ENCODE measurements around the gene KDM1B.
"Not testable (repeated sequence)": the region's sequence is repeated elsewhere in the genome, so short reads cannot be mapped to it uniquely, and the experiment has no call there.

The KDM1B gene

DNA sequence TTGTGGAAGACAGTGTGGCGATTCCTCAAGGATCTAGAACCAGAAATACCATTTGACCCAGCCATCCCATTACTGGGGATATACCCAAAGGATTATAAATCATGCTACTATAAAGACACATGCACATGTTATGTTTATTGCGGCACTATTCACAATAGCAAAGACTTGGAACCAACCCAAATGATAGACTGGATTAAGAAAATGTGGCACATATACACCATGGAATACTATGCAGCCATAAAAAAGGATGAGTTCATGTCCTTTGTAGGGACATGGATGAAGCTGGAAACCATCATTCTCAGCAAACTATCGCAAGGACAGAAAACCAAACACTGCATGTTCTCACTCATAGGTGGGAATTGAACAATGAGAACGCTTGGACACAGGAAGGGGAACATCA is 78.5 kb downstream of the KDM1B start:
- TF ChIP-seq ZNF8 (CRISPR knock-in tag; IDR thresholded peaks at IDR 0.05): 0 out of 2 replicates have a peak, but pooled peaks have one; percentile 27
- ATAC-seq: not testable (repeated sequence)

- TF ChIP-seq, protein P1, sequence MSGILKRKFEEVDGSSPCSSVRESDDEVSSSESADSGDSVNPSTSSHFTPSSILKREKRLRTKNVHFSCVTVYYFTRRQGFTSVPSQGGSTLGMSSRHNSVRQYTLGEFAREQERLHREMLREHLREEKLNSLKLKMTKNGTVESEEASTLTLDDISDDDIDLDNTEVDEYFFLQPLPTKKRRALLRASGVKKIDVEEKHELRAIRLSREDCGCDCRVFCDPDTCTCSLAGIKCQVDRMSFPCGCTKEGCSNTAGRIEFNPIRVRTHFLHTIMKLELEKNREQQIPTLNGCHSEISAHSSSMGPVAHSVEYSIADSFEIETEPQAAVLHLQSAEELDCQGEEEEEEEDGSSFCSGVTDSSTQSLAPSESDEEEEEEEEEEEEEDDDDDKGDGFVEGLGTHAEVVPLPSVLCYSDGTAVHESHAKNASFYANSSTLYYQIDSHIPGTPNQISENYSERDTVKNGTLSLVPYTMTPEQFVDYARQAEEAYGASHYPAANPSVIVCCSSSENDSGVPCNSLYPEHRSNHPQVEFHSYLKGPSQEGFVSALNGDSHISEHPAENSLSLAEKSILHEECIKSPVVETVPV (CRISPR knock-in tag; IDR thresholded peaks at IDR 0.05): no peak
- no peak for TF ChIP-seq CSDC2 (CRISPR knock-in tag; IDR thresholded peaks at IDR 0.05)
- no peak for TF ChIP-seq SNAI2 (CRISPR knock-in tag; IDR thresholded peaks at IDR 0.05)
Observed at GRCh38 chr6:18234564-18234963, 79.3 kb downstream of the KDM1B start.

DNA sequence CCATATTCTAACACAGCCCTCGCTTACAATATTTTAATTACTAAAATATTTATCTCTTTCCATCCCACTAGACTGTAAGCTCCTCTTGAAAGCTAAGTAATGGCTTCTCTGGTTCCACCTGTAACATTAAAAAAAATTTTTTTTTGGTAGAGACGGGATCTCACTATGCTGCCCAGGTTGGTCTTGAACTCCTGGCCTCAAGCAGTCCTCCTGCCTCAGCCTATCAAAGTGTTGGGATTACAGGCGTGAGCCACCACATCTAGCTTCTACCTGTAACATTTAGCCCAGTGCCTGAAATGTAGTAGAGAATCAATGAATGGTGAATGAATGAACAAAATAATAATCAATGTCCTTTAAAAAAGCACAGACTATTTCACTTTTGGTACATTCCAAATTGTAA is 80.3 kb downstream of the KDM1B start:
- ATAC-seq: no peak
- TF ChIP-seq RARB (CRISPR knock-in tag; IDR thresholded peaks at IDR 0.05) (no peak), ESRRG (CRISPR knock-in tag; IDR thresholded peaks at IDR 0.05) (no peak), ZNF8 (CRISPR knock-in tag; IDR thresholded peaks at IDR 0.05) (no peak), PPARA (CRISPR knock-in tag; IDR thresholded peaks at IDR 0.05; ENCODE audit: borderline replicate concordance) (no peak), CSDC2 (CRISPR knock-in tag; IDR thresholded peaks at IDR 0.05) (no peak), SNAI2 (CRISPR knock-in tag; IDR thresholded peaks at IDR 0.05) (no peak), GLIS3 (CRISPR knock-in tag; IDR thresholded peaks at IDR 0.05) (no peak), BACH2 (CRISPR knock-in tag; IDR thresholded peaks at IDR 0.05; ENCODE audit: borderline replicate concordance) (no peak), PATZ1 (CRISPR knock-in tag; IDR thresholded peaks at IDR 0.05; ENCODE audit: borderline replicate concordance) (no peak), TCF4 (CRISPR knock-in tag; IDR thresholded peaks at IDR 0.05; ENCODE audit: borderline replicate concordance) (no peak), ZFP30 (CRISPR knock-in tag; IDR thresholded peaks at IDR 0.05) (no peak), OSR1 (CRISPR knock-in tag; IDR thresholded peaks at IDR 0.05) (no peak), ZFP3 (CRISPR knock-in tag; IDR thresholded peaks at IDR 0.05) (no peak), ZNF565 (CRISPR knock-in tag; conservative IDR thresholded peaks at IDR 0.05; ENCODE audit: low read depth) (no peak), ARNTL (CRISPR knock-in tag; IDR thresholded peaks at IDR 0.05; ENCODE audit: borderline replicate concordance, low read depth) (no peak)
- TF ChIP-seq, protein P2, sequence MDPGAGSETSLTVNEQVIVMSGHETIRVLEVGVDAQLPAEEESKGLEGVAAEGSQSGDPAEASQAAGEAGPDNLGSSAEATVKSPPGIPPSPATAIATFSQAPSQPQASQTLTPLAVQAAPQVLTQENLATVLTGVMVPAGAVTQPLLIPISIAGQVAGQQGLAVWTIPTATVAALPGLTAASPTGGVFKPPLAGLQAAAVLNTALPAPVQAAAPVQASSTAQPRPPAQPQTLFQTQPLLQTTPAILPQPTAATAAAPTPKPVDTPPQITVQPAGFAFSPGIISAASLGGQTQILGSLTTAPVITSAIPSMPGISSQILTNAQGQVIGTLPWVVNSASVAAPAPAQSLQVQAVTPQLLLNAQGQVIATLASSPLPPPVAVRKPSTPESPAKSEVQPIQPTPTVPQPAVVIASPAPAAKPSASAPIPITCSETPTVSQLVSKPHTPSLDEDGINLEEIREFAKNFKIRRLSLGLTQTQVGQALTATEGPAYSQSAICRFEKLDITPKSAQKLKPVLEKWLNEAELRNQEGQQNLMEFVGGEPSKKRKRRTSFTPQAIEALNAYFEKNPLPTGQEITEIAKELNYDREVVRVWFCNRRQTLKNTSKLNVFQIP (CRISPR knock-in tag; IDR thresholded peaks at IDR 0.05; ENCODE audit: borderline replicate concordance, low read depth): no peak
- TF ChIP-seq, protein P1 (CRISPR knock-in tag; IDR thresholded peaks at IDR 0.05): no peak

More at GRCh38 chr6:18234564-18234963, 79.3 kb downstream of the KDM1B start:
- no peak for ATAC-seq

GRCh38 chr6:18237167-18237566 is 81.9 kb downstream of the KDM1B start:
- ATAC-seq: no peak
- TF ChIP-seq PATZ1 (CRISPR knock-in tag; IDR thresholded peaks at IDR 0.05; ENCODE audit: borderline replicate concordance) (no peak), ZNF70 (CRISPR knock-in tag; IDR thresholded peaks at IDR 0.05) (no peak), ZNF565 (CRISPR knock-in tag; conservative IDR thresholded peaks at IDR 0.05; ENCODE audit: low read depth) (no peak), ZFP30 (CRISPR knock-in tag; IDR thresholded peaks at IDR 0.05) (no peak), ESRRG (CRISPR knock-in tag; IDR thresholded peaks at IDR 0.05) (no peak), PPARA (CRISPR knock-in tag; IDR thresholded peaks at IDR 0.05; ENCODE audit: borderline replicate concordance) (no peak), TOX (CRISPR knock-in tag; IDR thresholded peaks at IDR 0.05; ENCODE audit: borderline replicate concordance) (no peak), CSDC2 (CRISPR knock-in tag; IDR thresholded peaks at IDR 0.05) (no peak), ZC3H10 (CRISPR knock-in tag; IDR thresholded peaks at IDR 0.05) (no peak), BACH2 (CRISPR knock-in tag; IDR thresholded peaks at IDR 0.05; ENCODE audit: borderline replicate concordance) (no peak), ZFP3 (CRISPR knock-in tag; IDR thresholded peaks at IDR 0.05) (no peak), ARNTL (CRISPR knock-in tag; IDR thresholded peaks at IDR 0.05; ENCODE audit: borderline replicate concordance, low read depth) (no peak)
- TF ChIP-seq, protein P2 (CRISPR knock-in tag; IDR thresholded peaks at IDR 0.05; ENCODE audit: borderline replicate concordance, low read depth): no peak
- TF ChIP-seq, protein P1 (CRISPR knock-in tag; IDR thresholded peaks at IDR 0.05): no peak
